Retinal pigment epithelial cell (primary cell): Measurements from ENCODE around the gene AEBP2.
"Not testable (repeated sequence)": the region's sequence is repeated elsewhere in the genome, so short reads cannot be mapped to it uniquely, and the experiment has no call there.

Experiments used
- DNase-seq: peaks from one replicate; pipeline ENCODE4 v3.0.0-alpha.2; 2010; ENCODE audit warnings: low read depth
- H3K4me3 ChIP-seq: 2 replicates; pipeline ENCODE4 v1.5.1; 2011; ENCODE audit warnings: mild to moderate bottlenecking, low read length, control low read depth, moderate library complexity
- CTCF ChIP-seq: conservative IDR thresholded peaks from 2 replicates; pipeline ENCODE4 v1.5.1; 2011; ENCODE audit warnings: low read depth, low read length, control low read depth, inconsistent platforms

Gene AEBP2

GRCh38 chr12:19439059-19440018 is at the start of gene AEBP2:
TSS of gene AEBP2 (plus strand) at chr12:19439492. CDS start at chr12:19439700, 208 bp downstream.
- no peak for TF ChIP-seq CTCF
- DNase-seq = peak; percentile 79
- H3K4me3 ChIP-seq = peak within 1 kb of the TSS; percentile 79

- no peak for DNase-seq
- no peak overlapping the region for H3K4me3 ChIP-seq
- no peak for TF ChIP-seq CTCF
Observed at GRCh38 chr12:19390051-19390598, 49.2 kb upstream of the AEBP2 start.

- not testable (repeated sequence) for DNase-seq, H3K4me3 ChIP-seq
Observed at GRCh38 chr12:19392644-19393043, 46.6 kb upstream of the AEBP2 start.

GRCh38 chr12:19394385-19394784 is 44.9 kb upstream of the AEBP2 start:
- TF ChIP-seq CTCF = no peak
- no peak overlapping the region for H3K4me3 ChIP-seq
- no peak for DNase-seq

- DNase-seq = no peak
- TF ChIP-seq CTCF = no peak
- H3K4me3 ChIP-seq = no peak overlapping the region
Observed at GRCh38 chr12:19397534-19397933, 41.8 kb upstream of the AEBP2 start.

- DNase-seq = no peak
- no peak for TF ChIP-seq CTCF
- no peak overlapping the region for H3K4me3 ChIP-seq
Observed at GRCh38 chr12:19398376-19399363, 40.6 kb upstream of the AEBP2 start.

GRCh38 chr12:19400649-19401285 is 38.5 kb upstream of the AEBP2 start:
- H3K4me3 ChIP-seq, DNase-seq: not testable (repeated sequence)
